ENCODE data around the gene ATP5PO. TPM values are rescaled to one million over a fixed set of nuclear protein-coding genes. Genes with fewer than 3 reads are reported as not detected.
"Not testable (repeated sequence)": the region's sequence is repeated elsewhere in the genome, so short reads cannot be mapped to it uniquely, and the experiment has no call there.

ATP5PO gene
- total RNA-seq, 1 experiment from 2014 or later, result 254 TPM

GRCh38 chr21:33936301-33937038 is 20.9 kb upstream of the ATP5PO start:
- no peak for TF ChIP-seq CTCF (conservative IDR thresholded peaks at IDR 0.05; ENCODE audit: low read depth, low read length)
- TF ChIP-seq EZH2 (IDR thresholded peaks at IDR 0.05; ENCODE audit: borderline replicate concordance, low read depth, low read length, poor library complexity, severe bottlenecking), result no peak
- CTCF ChIA-PET, result no interaction called here
- H3K36me3 ChIP-seq (ENCODE audit: insufficient read depth, low read length, poor library complexity, severe bottlenecking), result no peaks in the 10 kb centered on the region

GRCh38 chr21:33932731-33933130 is 17.1 kb upstream of the ATP5PO start:
- intact Hi-C loops (cut with micrococcal nuclease; ENCODE audit: unreplicated experiment), result no loop called here
- H3K4me1 ChIP-seq (ENCODE audit: insufficient read depth, low read length, poor library complexity, severe bottlenecking), result peaks cover 3% of the 10 kb centered on the region
- no peak overlapping the region for H3K27ac ChIP-seq (ENCODE audit: low read depth, low read length, poor library complexity, severe bottlenecking)
- H3K9me3 ChIP-seq (ENCODE audit: low read depth, low read length, poor library complexity, severe bottlenecking), result no peaks in the 10 kb centered on the region
- H3K36me3 ChIP-seq (ENCODE audit: insufficient read depth, low read length, poor library complexity, severe bottlenecking), result no peaks in the 10 kb centered on the region
- ChIA-PET POLR2A (ENCODE audit: low non-redundant PET) (interaction anchor here (0.6 kb wide), 1 partner anchor 13 kb away, joined by 5 read pairs; no protein-coding TSS in a partner anchor), CTCF (no interaction called here)
- no peak for DNase-seq (ENCODE audit: low spot score)
- TF ChIP-seq CTCF (conservative IDR thresholded peaks at IDR 0.05; ENCODE audit: low read depth, low read length) (no peak), EZH2 (IDR thresholded peaks at IDR 0.05; ENCODE audit: borderline replicate concordance, low read depth, low read length, poor library complexity, severe bottlenecking) (no peak)
- BruUV-seq (replicated peaks), result no TSS peak
- H3K27me3 ChIP-seq (replicated peaks; ENCODE audit: insufficient read depth, low read depth, low read length, poor library complexity), result no peaks in the 10 kb centered on the region
- H3K4me3 ChIP-seq (ENCODE audit: low read depth, low read length, poor library complexity, severe bottlenecking), result no peak overlapping the region

More at GRCh38 chr21:33936301-33937038, 20.9 kb upstream of the ATP5PO start:
- Histone ChIP-seq H3K27me3 (replicated peaks; ENCODE audit: insufficient read depth, low read depth, low read length, poor library complexity) (no peaks in the 10 kb centered on the region), H3K9me3 (ENCODE audit: low read depth, low read length, poor library complexity, severe bottlenecking) (no peaks in the 10 kb centered on the region), H3K4me3 (ENCODE audit: low read depth, low read length, poor library complexity, severe bottlenecking) (no peak overlapping the region), H3K27ac (ENCODE audit: low read depth, low read length, poor library complexity, severe bottlenecking) (no peak overlapping the region), H3K4me1 (ENCODE audit: insufficient read depth, low read length, poor library complexity, severe bottlenecking) (peaks cover 3% of the 10 kb centered on the region)
- BruUV-seq (replicated peaks), result no TSS peak
- POLR2A ChIA-PET (ENCODE audit: low non-redundant PET), result no interaction called here
- intact Hi-C loops (cut with micrococcal nuclease; ENCODE audit: unreplicated experiment), result no loop called here
- no peak for DNase-seq (ENCODE audit: low spot score)

- BruUV-seq (replicated peaks), result no TSS peak
- TF ChIP-seq CTCF (conservative IDR thresholded peaks at IDR 0.05; ENCODE audit: low read depth, low read length) (no peak), EZH2 (IDR thresholded peaks at IDR 0.05; ENCODE audit: borderline replicate concordance, low read depth, low read length, poor library complexity, severe bottlenecking) (no peak)
- H3K36me3 ChIP-seq (ENCODE audit: insufficient read depth, low read length, poor library complexity, severe bottlenecking), result no peaks in the 10 kb centered on the region
- no peak for DNase-seq (ENCODE audit: low spot score)
- H3K27me3 ChIP-seq (replicated peaks; ENCODE audit: insufficient read depth, low read depth, low read length, poor library complexity), result no peaks in the 10 kb centered on the region
- no peak overlapping the region for H3K27ac ChIP-seq (ENCODE audit: low read depth, low read length, poor library complexity, severe bottlenecking)
- ChIA-PET POLR2A (ENCODE audit: low non-redundant PET) (no interaction called here), CTCF (interaction anchor here (0.7 kb wide), 1 partner anchor 20 kb away, joined by 5 read pairs; no protein-coding TSS in a partner anchor)
- no peak overlapping the region for H3K4me3 ChIP-seq (ENCODE audit: low read depth, low read length, poor library complexity, severe bottlenecking)
- H3K4me1 ChIP-seq (ENCODE audit: insufficient read depth, low read length, poor library complexity, severe bottlenecking), result peaks cover 3% of the 10 kb centered on the region
- intact Hi-C loops (cut with micrococcal nuclease; ENCODE audit: unreplicated experiment), result no loop called here
- no peaks in the 10 kb centered on the region for H3K9me3 ChIP-seq (ENCODE audit: low read depth, low read length, poor library complexity, severe bottlenecking)
These were observed 16.3 kb upstream of the ATP5PO start for GRCh38 chr21:33931799-33932390.

- DNase-seq (ENCODE audit: low spot score); H3K4me3 ChIP-seq (ENCODE audit: low read depth, low read length, poor library complexity, severe bottlenecking); H3K9me3 ChIP-seq (ENCODE audit: low read depth, low read length, poor library complexity, severe bottlenecking); H3K27me3 ChIP-seq (replicated peaks; ENCODE audit: insufficient read depth, low read depth, low read length, poor library complexity); H3K27ac ChIP-seq (ENCODE audit: low read depth, low read length, poor library complexity, severe bottlenecking); BruUV-seq (replicated peaks); CTCF ChIA-PET; H3K4me1 ChIP-seq (ENCODE audit: insufficient read depth, low read length, poor library complexity, severe bottlenecking); H3K36me3 ChIP-seq (ENCODE audit: insufficient read depth, low read length, poor library complexity, severe bottlenecking); intact Hi-C loops (cut with micrococcal nuclease; ENCODE audit: unreplicated experiment); POLR2A ChIA-PET (ENCODE audit: low non-redundant PET): not testable (repeated sequence)
These were observed 15.6 kb upstream of the ATP5PO start for GRCh38 chr21:33931052-33931798.

GRCh38 chr21:33926248-33926647 is 10.6 kb upstream of the ATP5PO start:
- CTCF ChIA-PET; H3K27me3 ChIP-seq (replicated peaks; ENCODE audit: insufficient read depth, low read depth, low read length, poor library complexity); H3K27ac ChIP-seq (ENCODE audit: low read depth, low read length, poor library complexity, severe bottlenecking); POLR2A ChIA-PET (ENCODE audit: low non-redundant PET); H3K9me3 ChIP-seq (ENCODE audit: low read depth, low read length, poor library complexity, severe bottlenecking); DNase-seq (ENCODE audit: low spot score); intact Hi-C loops (cut with micrococcal nuclease; ENCODE audit: unreplicated experiment); H3K4me1 ChIP-seq (ENCODE audit: insufficient read depth, low read length, poor library complexity, severe bottlenecking); H3K4me3 ChIP-seq (ENCODE audit: low read depth, low read length, poor library complexity, severe bottlenecking); BruUV-seq (replicated peaks); H3K36me3 ChIP-seq (ENCODE audit: insufficient read depth, low read length, poor library complexity, severe bottlenecking): not testable (repeated sequence)

All from A673 (cell line).